Breast epithelium (tissue), 3 donors: Measurements from ENCODE around the gene ARHGAP25.

Experiments
- CTCF ChIP-seq, 3 donors: fragments of 450-650 bp; IDR thresholded peaks; one replicate each; pipeline ENCODE4 v1.5.1; 2016 to 2017; ENCODE audit warnings: antibody characterized with exemption in 3 of 3, mild to moderate bottlenecking in 3 of 3, moderate library complexity in 3 of 3
- POLR2AphosphoS5 ChIP-seq, 3 donors: sonication (generic); formaldehyde crosslinking; IDR thresholded peaks; one replicate each; pipeline ENCODE4 v1.6.1; 2017; ENCODE audit warnings: antibody characterized with exemption in 3 of 3

- peak in 1 of 3 donors; percentile 17 for TF ChIP-seq CTCF (IDR thresholded peaks at IDR 0.05)
- peak; percentile 78 to 93 (median 88) for TF ChIP-seq POLR2AphosphoS5 (IDR thresholded peaks at IDR 0.05)
Measured at GRCh38 chr2:68828887-68829708, 94.5 kb downstream of the ARHGAP25 start.
